ENCODE measurements around the gene EVC2.
A peak's percentile ranks its signal among the peaks of the same experiment; 100 is the strongest.

Gene EVC2

GRCh38 chr4:5662555-5662954, 45.8 kb downstream of the EVC2 start:
- DNase-seq (ENCODE audit: low read depth) = no peak
- no peak overlapping the region for H3K4me3 ChIP-seq (ENCODE audit: low read length)
- no peak for TF ChIP-seq CTCF (IDR thresholded peaks at IDR 0.05; ENCODE audit: insufficient read depth, low read depth, low read length, missing control alignments)

GRCh38 chr4:5661237-5661636, 47.1 kb downstream of the EVC2 start:
- TF ChIP-seq CTCF (IDR thresholded peaks at IDR 0.05; ENCODE audit: insufficient read depth, low read depth, low read length, missing control alignments) = no peak
- DNase-seq (ENCODE audit: low read depth) = no peak
- H3K4me3 ChIP-seq (ENCODE audit: low read length) = no peak overlapping the region

DNA sequence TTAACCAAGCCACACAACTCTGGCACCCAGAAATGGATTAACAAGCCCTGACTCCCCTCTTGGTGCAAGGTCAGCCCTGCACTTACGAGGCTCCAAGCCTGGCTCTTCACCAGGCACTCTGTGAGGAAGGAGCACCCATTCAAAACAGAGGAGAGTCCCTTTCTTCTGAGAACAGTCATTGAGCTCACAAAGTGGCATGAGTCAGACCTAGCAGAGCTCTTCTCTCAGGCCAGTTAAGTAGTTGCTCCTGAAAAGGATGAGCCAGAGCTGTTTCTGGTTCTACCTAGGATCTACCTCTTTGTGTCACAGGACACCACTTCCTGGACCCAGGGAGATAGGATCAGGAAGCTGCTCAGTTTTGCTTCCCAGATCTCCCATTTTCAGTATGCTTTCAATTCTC, 48.2 kb downstream of the EVC2 start:
- peak; percentile 62 for DNase-seq (ENCODE audit: low read depth)
- no peak overlapping the region for H3K4me3 ChIP-seq (ENCODE audit: low read length)
- no peak for TF ChIP-seq CTCF (IDR thresholded peaks at IDR 0.05; ENCODE audit: insufficient read depth, low read depth, low read length, missing control alignments)

DNA sequence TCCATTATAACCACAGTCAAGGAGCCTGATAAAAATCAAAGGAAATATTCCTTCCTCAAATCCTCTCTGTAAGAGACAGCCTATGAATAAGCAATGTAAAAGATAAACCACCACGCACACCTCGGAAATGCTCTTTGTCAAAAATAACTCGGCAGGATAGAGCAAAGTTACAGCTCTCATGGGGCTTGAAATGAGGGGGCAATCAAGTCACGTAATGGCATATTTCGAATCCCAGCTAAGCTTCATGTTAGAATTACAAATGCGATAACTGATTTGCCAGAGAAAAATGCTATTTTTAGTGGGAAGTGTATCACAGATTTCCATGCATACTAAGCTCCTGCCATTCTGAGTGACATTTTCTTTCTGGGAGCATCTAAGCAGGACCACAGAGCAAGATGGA, 49.4 kb downstream of the EVC2 start:
- DNase-seq (ENCODE audit: low read depth) = no peak
- no peak for TF ChIP-seq CTCF (IDR thresholded peaks at IDR 0.05; ENCODE audit: insufficient read depth, low read depth, low read length, missing control alignments)
- no peak overlapping the region for H3K4me3 ChIP-seq (ENCODE audit: low read length)

DNA sequence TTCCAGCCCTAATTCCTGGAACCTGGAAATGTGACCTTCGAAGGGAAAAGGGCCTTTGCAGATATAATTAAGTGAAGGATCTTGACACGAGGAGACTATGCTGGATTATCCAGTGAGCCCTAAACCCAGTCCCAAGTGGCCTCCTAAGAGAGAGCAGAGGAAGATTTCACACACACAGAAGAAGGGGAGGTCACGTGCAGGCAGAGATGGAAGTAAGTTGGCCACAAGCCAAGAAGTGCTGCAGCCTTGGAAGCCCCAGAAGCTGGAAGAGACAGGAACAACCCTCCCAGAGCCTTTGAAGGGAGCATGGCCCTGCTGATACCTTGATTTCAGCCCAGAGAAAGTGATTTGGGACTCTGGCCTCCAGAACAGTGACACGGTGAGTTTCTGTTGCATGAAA, 51.9 kb downstream of the EVC2 start:
- no peak for TF ChIP-seq CTCF (IDR thresholded peaks at IDR 0.05; ENCODE audit: insufficient read depth, low read depth, low read length, missing control alignments)
- DNase-seq (ENCODE audit: low read depth) = no peak
- H3K4me3 ChIP-seq (ENCODE audit: low read length) = no peak overlapping the region

DNA sequence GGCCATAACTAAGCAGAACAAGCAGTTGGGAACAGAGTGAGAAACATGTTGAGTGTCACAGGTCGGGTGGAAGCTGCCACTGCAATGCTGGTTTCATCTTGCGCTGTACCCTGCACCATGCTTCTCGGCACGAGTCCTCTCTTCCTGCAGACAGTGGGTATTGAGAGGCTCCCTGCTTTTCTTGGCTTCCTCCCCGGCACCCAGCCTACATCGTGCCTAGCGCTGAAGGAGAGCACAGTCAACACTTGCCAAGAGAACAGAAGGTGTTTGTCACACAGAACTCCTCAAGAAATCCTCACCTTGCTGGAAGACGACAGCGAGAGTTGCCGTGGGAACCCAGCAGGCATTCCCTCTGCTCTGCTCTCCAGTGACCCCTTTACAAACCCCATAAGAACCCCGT, 53.6 kb downstream of the EVC2 start:
- no peak for DNase-seq (ENCODE audit: low read depth)
- H3K4me3 ChIP-seq (ENCODE audit: low read length) = no peak overlapping the region
- TF ChIP-seq CTCF (IDR thresholded peaks at IDR 0.05; ENCODE audit: insufficient read depth, low read depth, low read length, missing control alignments) = no peak

GRCh38 chr4:5651089-5651488, 57.3 kb downstream of the EVC2 start:
- DNase-seq (ENCODE audit: low read depth) = no peak
- no peak for TF ChIP-seq CTCF (IDR thresholded peaks at IDR 0.05; ENCODE audit: insufficient read depth, low read depth, low read length, missing control alignments)
- no peak overlapping the region for H3K4me3 ChIP-seq (ENCODE audit: low read length)

Measured in epithelial cell of esophagus (primary cell).